A549 (cell line): ENCODE results near the gene GAMT.

Experiments used
- CEBPB ChIP-seq, 2 experiments: fragments of >200 bp in 1 of 2; sonication (Bioruptor Twin) in 1 of 2; formaldehyde crosslinking in 1 of 2; IDR thresholded peaks; 2 replicates each; pipeline ENCODE4 v1.6.1; 2012 to 2016
- CHD2 ChIP-seq: fragments of 150-350 bp; IDR thresholded peaks from 2 replicates; pipeline ENCODE4 v1.6.1; 2014; ENCODE audit warnings: low read length; ENCODE audit not compliant: partially characterized antibody
- MAZ ChIP-seq: fragments of 150-350 bp; IDR thresholded peaks from 2 replicates; pipeline ENCODE4 v1.6.1; 2014; ENCODE audit warnings: antibody characterized with exemption, low read depth, low read length, borderline replicate concordance
- POLR2A ChIP-seq: IDR thresholded peaks from 2 replicates; pipeline ENCODE4 v1.6.1; 2012; ENCODE audit warnings: mild to moderate bottlenecking, low read length
- RARB ChIP-seq: fragments of 250-450 bp; sonication (Bioruptor Pico); IDR thresholded peaks from 2 replicates; pipeline ENCODE4 v1.8.0; 2021; ENCODE audit warnings: mild to moderate bottlenecking, moderate library complexity
- TF ChIP-seq, protein P1 (sequence below): fragments of >200 bp; sonication (Bioruptor Twin); formaldehyde crosslinking; IDR thresholded peaks from 3 replicates; pipeline ENCODE4 v1.5.1; 2016
- TF ChIP-seq, protein P2 (sequence below): fragments of 250-450 bp; sonication (Bioruptor Pico); IDR thresholded peaks from 2 replicates; pipeline ENCODE4 v1.5.0; 2021; ENCODE audit warnings: mild to moderate bottlenecking, moderate library complexity, borderline replicate concordance
- TF ChIP-seq, protein P3 (sequence below): IDR thresholded peaks from 2 replicates; pipeline ENCODE4 v1.6.1; 2012
- TF ChIP-seq, protein P4 (sequence below): fragments of 450-650 bp; IDR thresholded peaks from 2 replicates; pipeline ENCODE4 v1.6.1; 2014; ENCODE audit warnings: antibody characterized with exemption

DNA sequence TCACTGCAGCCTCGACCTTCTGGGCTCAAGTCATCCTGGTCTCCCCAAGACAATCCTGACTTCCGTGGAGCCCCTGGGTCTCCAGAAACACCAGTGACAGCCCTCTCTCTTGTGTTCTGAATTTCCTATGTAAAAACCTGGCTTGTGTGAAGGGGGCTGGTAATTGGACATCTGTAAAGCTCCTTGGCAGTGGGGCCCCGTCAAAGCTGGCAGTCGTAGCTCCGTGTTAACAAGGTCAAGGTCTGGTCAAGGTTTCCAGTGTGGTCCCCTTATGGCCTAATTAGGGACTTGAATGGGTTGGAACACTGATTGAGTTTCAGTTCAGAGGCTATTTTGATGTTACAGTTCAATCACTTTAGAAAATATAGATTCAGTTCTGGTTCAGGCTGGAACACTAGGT, 50.5 kb downstream of the GAMT start:
- TF ChIP-seq, protein P1, sequence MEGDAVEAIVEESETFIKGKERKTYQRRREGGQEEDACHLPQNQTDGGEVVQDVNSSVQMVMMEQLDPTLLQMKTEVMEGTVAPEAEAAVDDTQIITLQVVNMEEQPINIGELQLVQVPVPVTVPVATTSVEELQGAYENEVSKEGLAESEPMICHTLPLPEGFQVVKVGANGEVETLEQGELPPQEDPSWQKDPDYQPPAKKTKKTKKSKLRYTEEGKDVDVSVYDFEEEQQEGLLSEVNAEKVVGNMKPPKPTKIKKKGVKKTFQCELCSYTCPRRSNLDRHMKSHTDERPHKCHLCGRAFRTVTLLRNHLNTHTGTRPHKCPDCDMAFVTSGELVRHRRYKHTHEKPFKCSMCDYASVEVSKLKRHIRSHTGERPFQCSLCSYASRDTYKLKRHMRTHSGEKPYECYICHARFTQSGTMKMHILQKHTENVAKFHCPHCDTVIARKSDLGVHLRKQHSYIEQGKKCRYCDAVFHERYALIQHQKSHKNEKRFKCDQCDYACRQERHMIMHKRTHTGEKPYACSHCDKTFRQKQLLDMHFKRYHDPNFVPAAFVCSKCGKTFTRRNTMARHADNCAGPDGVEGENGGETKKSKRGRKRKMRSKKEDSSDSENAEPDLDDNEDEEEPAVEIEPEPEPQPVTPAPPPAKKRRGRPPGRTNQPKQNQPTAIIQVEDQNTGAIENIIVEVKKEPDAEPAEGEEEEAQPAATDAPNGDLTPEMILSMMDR = no peak
- TF ChIP-seq POLR2A (no peak), CHD2 (no peak), CEBPB (IDR thresholded peaks at IDR 0.05) (no peak), RARB (CRISPR knock-in tag) (no peak), MAZ (no peak)
- TF ChIP-seq, protein P2, sequence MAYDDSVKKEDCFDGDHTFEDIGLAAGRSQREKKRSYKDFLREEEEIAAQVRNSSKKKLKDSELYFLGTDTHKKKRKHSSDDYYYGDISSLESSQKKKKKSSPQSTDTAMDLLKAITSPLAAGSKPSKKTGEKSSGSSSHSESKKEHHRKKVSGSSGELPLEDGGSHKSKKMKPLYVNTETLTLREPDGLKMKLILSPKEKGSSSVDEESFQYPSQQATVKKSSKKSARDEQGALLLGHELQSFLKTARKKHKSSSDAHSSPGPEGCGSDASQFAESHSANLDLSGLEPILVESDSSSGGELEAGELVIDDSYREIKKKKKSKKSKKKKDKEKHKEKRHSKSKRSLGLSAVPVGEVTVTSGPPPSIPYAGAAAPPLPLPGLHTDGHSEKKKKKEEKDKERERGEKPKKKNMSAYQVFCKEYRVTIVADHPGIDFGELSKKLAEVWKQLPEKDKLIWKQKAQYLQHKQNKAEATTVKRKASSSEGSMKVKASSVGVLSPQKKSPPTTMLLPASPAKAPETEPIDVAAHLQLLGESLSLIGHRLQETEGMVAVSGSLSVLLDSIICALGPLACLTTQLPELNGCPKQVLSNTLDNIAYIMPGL (CRISPR knock-in tag) = no peak
- TF ChIP-seq, protein P3, sequence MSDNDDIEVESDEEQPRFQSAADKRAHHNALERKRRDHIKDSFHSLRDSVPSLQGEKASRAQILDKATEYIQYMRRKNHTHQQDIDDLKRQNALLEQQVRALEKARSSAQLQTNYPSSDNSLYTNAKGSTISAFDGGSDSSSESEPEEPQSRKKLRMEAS = no peak
- TF ChIP-seq, protein P4, sequence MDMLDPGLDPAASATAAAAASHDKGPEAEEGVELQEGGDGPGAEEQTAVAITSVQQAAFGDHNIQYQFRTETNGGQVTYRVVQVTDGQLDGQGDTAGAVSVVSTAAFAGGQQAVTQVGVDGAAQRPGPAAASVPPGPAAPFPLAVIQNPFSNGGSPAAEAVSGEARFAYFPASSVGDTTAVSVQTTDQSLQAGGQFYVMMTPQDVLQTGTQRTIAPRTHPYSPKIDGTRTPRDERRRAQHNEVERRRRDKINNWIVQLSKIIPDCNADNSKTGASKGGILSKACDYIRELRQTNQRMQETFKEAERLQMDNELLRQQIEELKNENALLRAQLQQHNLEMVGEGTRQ = no peak
